Rectal smooth muscle tissue (tissue), 1 donor: ENCODE measurements around the gene JPT2.
"Not testable (repeated sequence)": the region's sequence is repeated elsewhere in the genome, so short reads cannot be mapped to it uniquely, and the experiment has no call there.

Source experiments
- H3K27ac ChIP-seq: one replicate; pipeline ENCODE4 v1.7.0; 2013; ENCODE audit warnings: low read depth, low read length, inconsistent platforms
- H3K27me3 ChIP-seq: one replicate; pipeline ENCODE4 v1.7.0; 2013; ENCODE audit warnings: low read length; ENCODE audit not compliant: control insufficient read depth, insufficient read depth
- H3K36me3 ChIP-seq: one replicate; pipeline ENCODE4 v1.7.0; 2013; ENCODE audit warnings: low read length; ENCODE audit not compliant: control insufficient read depth, insufficient read depth
- H3K4me1 ChIP-seq: one replicate; pipeline ENCODE4 v1.7.0; 2013; ENCODE audit warnings: low read length; ENCODE audit not compliant: control insufficient read depth, insufficient read depth
- H3K4me3 ChIP-seq: one replicate; pipeline ENCODE4 v1.7.0; 2013; ENCODE audit warnings: low read length
- H3K9ac ChIP-seq: one replicate; pipeline ENCODE4 v1.7.0; 2013; ENCODE audit warnings: low read length

The JPT2 gene

GRCh38 chr16:1706386-1707192 lies 28.5 kb downstream of the JPT2 start:
- Histone ChIP-seq H3K9ac (peak overlapping the region; percentile 82), H3K4me3 (peak overlapping the region; percentile 94), H3K27me3 (no peaks in the 10 kb centered on the region), H3K4me1 (peaks cover 12% of the 10 kb centered on the region), H3K27ac (peak overlapping the region; percentile 91), H3K36me3 (no peaks in the 10 kb centered on the region)

DNA sequence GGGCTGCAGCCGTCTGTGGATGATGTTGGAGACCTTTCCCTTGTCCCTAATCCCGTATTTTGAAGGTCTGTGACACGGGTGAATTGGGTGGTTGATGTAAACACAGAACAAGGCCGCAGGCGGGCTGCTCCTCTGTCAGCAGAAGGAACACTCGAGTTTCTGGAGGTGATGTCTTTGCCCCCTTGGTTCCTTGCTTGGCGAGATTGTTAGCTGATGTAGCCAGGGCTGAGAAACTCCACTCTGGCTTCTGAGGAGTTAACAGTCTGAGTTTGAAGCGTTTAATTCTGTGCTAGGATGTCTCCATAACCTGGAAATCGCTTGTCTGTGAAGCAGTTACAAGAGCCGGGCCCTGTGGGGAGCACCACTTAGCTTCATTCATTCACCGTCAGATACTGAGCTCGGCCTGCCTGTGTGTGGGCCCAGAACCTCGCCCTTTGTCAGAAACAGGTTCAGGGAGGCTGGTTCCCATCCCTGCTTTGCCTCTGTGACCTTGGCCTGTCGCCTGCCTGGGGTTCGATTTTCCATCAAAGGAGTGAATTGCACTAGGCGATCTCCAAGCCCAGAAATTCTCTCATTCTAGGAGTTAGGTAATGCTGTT lies 29.2 kb downstream of the JPT2 start:
- no peaks in the 10 kb centered on the region for H3K36me3 ChIP-seq
- H3K4me3 ChIP-seq: peak overlapping the region; percentile 58
- H3K27me3 ChIP-seq: no peaks in the 10 kb centered on the region
- peaks cover 12% of the 10 kb centered on the region for H3K4me1 ChIP-seq
- peak overlapping the region; percentile 7 for H3K9ac ChIP-seq
- peak overlapping the region; percentile 1 for H3K27ac ChIP-seq

GRCh38 chr16:1708083-1708767 lies 30.1 kb downstream of the JPT2 start:
- Histone ChIP-seq H3K4me1 (peaks cover 12% of the 10 kb centered on the region), H3K4me3 (no peak overlapping the region), H3K27me3 (no peaks in the 10 kb centered on the region), H3K36me3 (no peaks in the 10 kb centered on the region), H3K27ac (peak overlapping the region; percentile 1), H3K9ac (no peak overlapping the region)

DNA sequence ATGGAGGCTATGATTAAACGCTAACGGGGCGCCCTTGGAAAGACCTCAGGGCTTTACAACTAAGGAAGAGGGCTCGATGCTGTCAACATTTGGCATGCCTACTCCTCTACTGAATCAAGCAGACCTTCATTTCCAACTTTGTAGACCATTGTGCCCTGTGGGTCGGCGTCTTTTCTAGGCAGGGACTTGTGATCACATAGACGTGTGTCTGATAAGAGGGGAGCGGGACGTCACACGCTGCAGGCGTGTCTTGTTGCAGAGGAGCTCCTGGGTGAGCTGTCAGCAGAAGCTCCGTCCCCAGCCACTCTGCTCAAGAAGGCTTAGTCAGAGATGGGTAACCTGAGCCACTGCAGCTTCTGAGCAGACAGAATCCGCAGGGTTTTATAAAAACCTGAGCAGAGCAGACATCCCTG lies 30.7 kb downstream of the JPT2 start:
- Histone ChIP-seq H3K4me1 (peaks cover 12% of the 10 kb centered on the region), H3K9ac (no peak overlapping the region)

DNA sequence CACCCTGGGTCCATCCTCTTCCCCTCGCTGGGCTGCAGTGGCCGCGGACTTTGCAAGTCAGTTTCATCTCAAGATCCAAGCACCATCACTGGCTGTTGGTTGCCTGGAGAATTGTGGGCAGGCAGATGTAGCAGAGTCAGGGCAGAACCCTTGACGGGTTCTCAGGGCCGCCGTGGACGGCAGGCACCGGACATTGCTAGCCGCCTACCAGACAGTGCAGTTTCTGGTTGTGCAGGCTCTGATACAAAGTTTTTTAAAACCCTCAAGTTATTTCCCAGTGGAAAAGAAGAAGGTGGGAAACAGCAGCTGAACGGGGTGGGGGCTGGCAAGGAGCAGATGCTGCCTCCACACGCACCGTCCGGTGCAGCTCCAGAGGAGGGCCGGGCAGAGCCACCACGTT lies 31.3 kb downstream of the JPT2 start:
- Histone ChIP-seq H3K9ac (no peak overlapping the region), H3K27me3 (no peaks in the 10 kb centered on the region), H3K27ac (no peak overlapping the region), H3K4me3 (no peak overlapping the region), H3K4me1 (peaks cover 12% of the 10 kb centered on the region), H3K36me3 (no peaks in the 10 kb centered on the region)

More for the DNA sequence above, 30.7 kb downstream of the JPT2 start:
- Histone ChIP-seq H3K4me3 (no peak overlapping the region), H3K27ac (no peak overlapping the region), H3K27me3 (no peaks in the 10 kb centered on the region), H3K36me3 (no peaks in the 10 kb centered on the region)

DNA sequence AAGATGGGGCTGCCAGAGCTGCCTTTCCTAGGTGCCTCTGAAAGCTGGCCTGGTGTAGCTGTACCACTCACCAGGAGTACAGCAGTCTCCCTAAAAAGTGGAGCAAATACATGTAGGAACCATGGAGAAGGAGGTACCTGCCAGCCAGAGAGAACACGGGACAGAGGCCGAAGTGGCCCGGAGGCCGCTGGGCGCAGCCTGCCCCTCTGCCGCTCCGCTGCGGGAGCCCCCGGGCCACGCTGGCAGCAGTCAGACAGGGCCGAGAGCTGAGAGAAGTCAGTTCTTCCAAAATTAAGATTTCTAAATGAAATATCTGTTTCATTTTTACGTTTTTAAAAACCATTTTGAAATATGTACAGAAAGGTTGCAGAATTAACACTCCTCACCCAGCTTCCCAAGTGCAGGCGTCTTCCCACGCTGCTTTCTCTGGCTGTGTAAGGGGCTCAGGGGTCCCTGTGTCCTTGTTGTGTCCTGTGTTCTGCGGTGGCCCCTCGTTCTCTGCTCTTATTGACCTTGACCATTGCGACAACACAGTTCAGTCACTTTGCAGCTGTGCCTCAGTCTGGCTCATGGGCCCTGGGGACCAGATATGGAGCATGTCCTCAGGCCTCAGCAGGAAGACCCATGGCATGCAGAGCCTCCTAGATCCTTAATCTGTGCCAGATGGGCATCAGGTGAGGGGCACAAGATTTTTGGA lies 32.9 kb downstream of the JPT2 start:
- H3K9ac ChIP-seq: no peak overlapping the region
- H3K4me1 ChIP-seq: peaks cover 12% of the 10 kb centered on the region
- H3K4me3 ChIP-seq: no peak overlapping the region

DNA sequence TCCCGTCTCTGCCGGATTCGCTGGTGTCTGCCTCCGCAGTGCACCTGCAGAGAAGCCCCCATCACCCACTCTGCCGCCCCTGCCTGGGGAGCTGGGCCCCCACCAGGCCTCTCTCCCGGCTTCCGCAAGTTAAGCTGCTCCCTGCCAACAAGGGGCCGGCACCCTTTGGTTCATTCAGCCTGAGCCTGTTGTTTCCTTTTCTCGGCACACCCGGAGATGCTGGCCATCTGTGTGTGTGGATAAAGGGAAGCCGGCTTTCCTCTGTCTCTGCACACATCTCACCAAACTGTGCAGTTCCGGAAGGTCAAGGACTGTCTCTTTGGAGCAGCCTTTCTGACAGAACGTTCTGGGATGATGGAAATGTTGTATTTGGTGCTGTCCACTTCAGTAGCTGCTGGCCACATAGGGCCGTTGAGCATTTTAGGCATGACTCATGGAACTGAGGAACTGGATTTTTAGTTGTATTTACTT lies 34.7 kb downstream of the JPT2 start:
- Histone ChIP-seq H3K4me1 (peaks cover 6% of the 10 kb centered on the region), H3K9ac (no peak overlapping the region), H3K27me3 (no peaks in the 10 kb centered on the region), H3K4me3 (no peak overlapping the region), H3K36me3 (no peaks in the 10 kb centered on the region), H3K27ac (no peak overlapping the region)

More for the DNA sequence above, 32.9 kb downstream of the JPT2 start:
- H3K36me3 ChIP-seq: no peaks in the 10 kb centered on the region
- no peaks in the 10 kb centered on the region for H3K27me3 ChIP-seq
- H3K27ac ChIP-seq: no peak overlapping the region

GRCh38 chr16:1713331-1713730 lies 35.3 kb downstream of the JPT2 start:
- no peaks in the 10 kb centered on the region for H3K27me3 ChIP-seq
- H3K36me3 ChIP-seq: no peaks in the 10 kb centered on the region
- no peak overlapping the region for H3K9ac ChIP-seq
- peaks cover 1% of the 10 kb centered on the region for H3K4me1 ChIP-seq
- no peak overlapping the region for H3K27ac ChIP-seq
- no peak overlapping the region for H3K4me3 ChIP-seq

DNA sequence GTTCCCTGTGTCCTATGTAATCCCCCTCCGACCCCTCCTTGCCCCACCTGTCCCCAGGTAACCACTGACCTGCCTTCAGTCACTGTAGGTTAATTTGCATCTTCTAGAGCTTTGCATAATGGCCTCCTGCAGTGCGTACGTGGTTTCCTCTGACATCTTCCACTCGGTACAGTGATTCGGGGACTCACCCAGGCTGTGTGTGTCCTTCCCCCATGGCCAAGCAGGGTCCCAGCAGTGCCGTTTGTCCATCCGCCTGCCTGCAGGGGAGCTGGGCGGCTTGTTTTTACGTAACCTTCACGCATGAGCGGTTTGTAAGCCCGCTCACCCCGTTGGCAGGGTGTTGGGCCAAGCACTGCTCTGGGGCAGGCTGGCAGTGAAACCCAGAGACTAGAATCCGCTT lies 35.9 kb downstream of the JPT2 start:
- H3K36me3 ChIP-seq: no peaks in the 10 kb centered on the region
- no peaks in the 10 kb centered on the region for H3K4me1 ChIP-seq
- H3K4me3 ChIP-seq: no peak overlapping the region
- H3K27ac ChIP-seq: no peak overlapping the region
- H3K27me3 ChIP-seq: no peaks in the 10 kb centered on the region
- H3K9ac ChIP-seq: no peak overlapping the region

DNA sequence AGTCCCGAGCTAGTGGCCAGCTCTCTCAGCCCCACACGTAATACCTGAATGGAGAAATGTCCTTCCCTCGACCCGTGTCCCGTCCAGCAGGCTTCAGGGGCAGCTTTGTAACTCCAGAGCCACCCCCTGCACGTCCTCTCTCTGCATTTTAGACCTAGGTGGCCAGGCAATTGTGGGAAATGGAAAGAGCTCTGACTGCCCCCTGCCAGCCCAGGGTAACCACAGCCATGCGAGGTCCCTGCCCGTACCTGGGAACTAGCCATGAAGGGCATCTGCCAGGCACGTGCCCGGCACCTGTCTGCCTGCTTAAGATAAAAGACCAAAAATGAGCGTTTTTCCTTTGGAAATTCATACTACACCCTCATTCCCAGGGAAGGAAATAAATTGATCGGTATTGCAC lies 37.1 kb downstream of the JPT2 start:
- H3K27me3 ChIP-seq: no peaks in the 10 kb centered on the region
- no peak overlapping the region for H3K9ac ChIP-seq
- H3K27ac ChIP-seq: no peak overlapping the region
- H3K36me3 ChIP-seq: no peaks in the 10 kb centered on the region
- no peaks in the 10 kb centered on the region for H3K4me1 ChIP-seq
- H3K4me3 ChIP-seq: no peak overlapping the region

DNA sequence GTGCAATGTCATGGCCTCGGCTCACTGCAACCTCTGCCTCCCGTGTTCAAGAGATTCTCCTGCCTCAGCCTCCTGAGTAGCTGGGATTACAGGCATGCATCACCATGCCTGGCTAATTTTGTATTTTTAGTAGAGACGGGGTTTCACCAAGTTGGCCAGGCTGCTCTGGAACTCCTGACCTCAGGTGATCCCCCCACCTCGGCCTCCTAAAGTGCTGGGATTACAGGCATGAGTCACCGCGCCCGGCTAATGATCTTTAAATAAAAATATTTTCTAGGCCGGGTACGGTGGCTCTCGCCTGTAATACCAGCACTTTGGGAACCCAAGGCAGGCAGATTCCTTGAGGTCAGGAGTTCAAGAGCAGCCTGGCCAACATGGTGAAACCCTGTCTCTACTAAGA lies 40.2 kb downstream of the JPT2 start:
- H3K27me3 ChIP-seq, H3K9ac ChIP-seq, H3K4me3 ChIP-seq, H3K36me3 ChIP-seq, H3K27ac ChIP-seq, H3K4me1 ChIP-seq: not testable (repeated sequence)

- not testable (repeated sequence) for H3K4me1 ChIP-seq
Measured at GRCh38 chr16:1719559-1720229, 41.6 kb downstream of the JPT2 start.

More at GRCh38 chr16:1719559-1720229, 41.6 kb downstream of the JPT2 start:
- not testable (repeated sequence) for H3K4me3 ChIP-seq, H3K9ac ChIP-seq, H3K36me3 ChIP-seq, H3K27ac ChIP-seq, H3K27me3 ChIP-seq
